GM10248 (cell line): ENCODE data around the gene DLG4.
"Not testable (repeated sequence)": the region's sequence is repeated elsewhere in the genome, so short reads cannot be mapped to it uniquely, and the experiment has no call there.

Experiments used
- CTCF ChIA-PET: fragments of 300-600 bp; sonication (Branson Sonifier 250); formaldehyde crosslinking; extraction: SDS; loops from one replicate; lab custom pipeline; 2021; ENCODE audit warnings: antibody characterized with exemption; lab: Yijun Ruan, JAX
- POLR2A ChIA-PET: fragments of 350-650 bp; sonication (Branson Sonifier 250); formaldehyde crosslinking; extraction: SDS; loops from one replicate; lab custom pipeline; 2020; ENCODE audit warnings: antibody characterized with exemption; lab: Yijun Ruan, JAX
- DNase-seq: peaks from one replicate; pipeline ENCODE4 v3.0.0; 2012; ENCODE audit errors: extremely low spot score
- CTCF ChIP-seq: IDR thresholded peaks from 2 replicates; pipeline ENCODE4 v1.5.1; 2012; ENCODE audit warnings: mild to moderate bottlenecking, low read depth; ENCODE audit errors: extremely low read depth, missing control alignments, control extremely low read depth

Gene DLG4

DNA sequence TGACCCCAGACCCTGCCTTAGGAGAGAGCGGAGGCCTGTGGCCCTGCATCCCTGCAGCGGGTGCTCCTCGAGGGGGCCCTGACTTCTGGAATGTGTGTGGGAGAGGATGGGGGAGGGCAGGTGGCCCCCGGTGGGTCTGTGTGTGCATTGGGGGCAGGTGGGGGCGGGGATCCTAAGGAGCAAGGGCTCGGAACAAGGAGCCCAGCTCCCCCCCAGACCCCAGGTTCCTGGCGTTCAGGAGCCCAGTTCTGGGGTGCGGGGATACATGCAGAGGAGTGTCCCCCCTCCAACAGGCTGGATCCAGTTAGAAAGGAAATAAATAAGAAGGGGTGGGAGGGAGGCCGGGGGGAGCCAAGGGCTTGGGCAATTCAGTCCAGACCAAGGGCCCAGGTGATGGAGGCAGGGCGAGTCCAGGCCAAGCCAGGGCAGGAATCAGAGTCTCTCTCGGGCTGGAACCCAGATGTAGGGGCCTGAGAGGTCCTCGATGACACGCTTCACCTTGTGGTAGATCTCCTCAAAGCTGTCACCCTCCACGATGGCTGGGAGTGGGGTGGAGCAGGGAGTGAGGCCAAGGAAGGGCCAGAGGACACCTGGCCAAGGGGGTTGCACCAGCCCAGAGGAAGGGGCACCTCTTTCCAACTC is 29.2 kb downstream of the DLG4 start:
- TF ChIP-seq CTCF, result no peak
- ChIA-PET POLR2A (no interaction called here), CTCF (interaction anchor here (1.0 to 3.6 kb wide), 4 partner anchors 11 to 33 kb away, joined by 3 to 23 read pairs (median 4); partner anchors contain the start of gene ASGR1)
- DNase-seq, result no peak

GRCh38 chr17:7186241-7186640 is 33.4 kb downstream of the DLG4 start:
- POLR2A ChIA-PET, result no interaction called here
- DNase-seq, result no peak
- TF ChIP-seq CTCF, result no peak
- CTCF ChIA-PET, result interaction anchor here (1.2 to 2.0 kb wide), 2 partner anchors 9 to 135 kb away, joined by 3 to 10 read pairs; no protein-coding TSS in a partner anchor

DNA sequence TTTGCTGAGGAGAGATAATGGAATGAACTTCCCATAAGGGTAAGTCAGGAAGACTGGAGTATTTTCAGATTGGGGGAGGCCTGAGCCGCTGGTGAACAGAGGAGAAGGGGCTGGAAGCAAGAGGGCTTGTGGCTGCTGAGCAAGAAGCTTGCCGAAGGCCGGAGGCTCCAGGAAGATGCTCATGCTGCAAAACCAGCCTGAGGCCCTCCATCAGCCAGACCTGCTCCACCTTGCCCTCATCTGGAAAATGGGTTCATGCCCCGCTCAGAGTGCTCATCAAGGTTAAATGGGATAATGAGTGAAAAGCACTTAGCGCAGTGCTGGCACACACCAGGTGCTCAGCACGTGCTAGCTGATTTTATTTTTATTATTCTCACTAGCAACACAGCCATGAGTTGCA is 35.0 kb downstream of the DLG4 start:
- TF ChIP-seq CTCF, result no peak
- ChIA-PET POLR2A (no interaction called here), CTCF (interaction anchor here (2.0 kb wide), 2 partner anchors 7 to 48 kb away, joined by 4 to 10 read pairs; no protein-coding TSS in a partner anchor)
- no peak for DNase-seq

GRCh38 chr17:7184091-7184488 is 35.5 kb downstream of the DLG4 start:
- POLR2A ChIA-PET, result no interaction called here
- no peak for TF ChIP-seq CTCF
- DNase-seq, result no peak
- CTCF ChIA-PET, result interaction anchor here (1.0 to 2.0 kb wide), 2 partner anchors 11 to 47 kb away, joined by 3 to 4 read pairs; no protein-coding TSS in a partner anchor

DNA sequence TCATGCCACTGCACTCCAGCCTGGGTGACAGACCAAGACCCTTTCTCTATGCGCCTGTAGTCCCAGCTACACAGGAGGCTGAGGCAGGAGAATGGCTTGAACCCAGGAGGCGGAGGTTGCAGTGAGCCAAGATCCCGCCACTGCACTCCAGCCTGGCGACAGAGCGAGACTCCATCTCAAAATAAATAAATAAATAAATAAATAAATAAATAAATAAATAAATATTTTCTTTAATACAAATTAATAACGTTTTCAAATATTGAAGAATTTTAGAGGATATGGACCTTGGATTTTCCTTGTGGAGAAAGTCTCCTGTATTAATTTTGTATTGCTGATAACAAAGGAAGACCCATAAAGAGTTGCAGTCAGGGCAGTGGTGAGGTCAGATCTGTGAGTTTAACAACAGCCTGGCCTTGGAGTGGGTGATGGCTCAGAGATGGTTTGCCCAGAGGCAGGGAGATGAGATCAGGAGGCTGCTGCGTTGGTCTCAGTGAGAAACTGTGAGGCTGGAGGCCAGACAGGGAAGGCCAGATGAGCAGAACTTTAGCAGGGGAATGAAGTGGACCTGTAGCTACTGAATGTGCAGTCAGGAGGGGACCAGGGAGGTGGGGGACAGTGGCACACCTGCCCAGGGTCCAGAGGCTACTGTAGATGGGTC is 36.1 kb downstream of the DLG4 start:
- DNase-seq, result no peak
- POLR2A ChIA-PET, result no interaction called here
- CTCF ChIA-PET, result interaction anchor here (1.0 to 2.0 kb wide), 2 partner anchors 12 to 47 kb away, joined by 3 to 4 read pairs; no protein-coding TSS in a partner anchor
- no peak for TF ChIP-seq CTCF

DNA sequence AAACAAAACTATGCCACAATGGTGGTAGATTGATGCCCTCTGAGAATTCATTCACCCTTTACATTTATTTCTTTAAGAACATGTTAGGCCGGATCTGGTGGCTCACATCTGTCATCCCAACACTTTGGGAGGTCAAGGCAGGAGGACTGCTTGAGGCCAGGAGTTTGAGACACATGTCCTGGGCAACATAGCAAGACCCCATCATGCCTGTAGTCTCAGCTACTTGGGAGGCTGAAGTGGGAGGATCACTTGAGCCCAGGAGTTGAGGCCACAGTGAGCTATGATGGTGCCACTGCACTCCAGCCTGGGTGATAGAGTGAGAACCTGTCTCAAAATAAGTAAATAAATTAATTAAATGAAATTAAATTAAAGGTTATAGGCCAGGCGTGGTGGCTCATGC is 37.5 kb downstream of the DLG4 start:
- CTCF ChIA-PET, result interaction anchor here (1.5 kb wide), 1 partner anchor 136 kb away, joined by 5 read pairs; no protein-coding TSS in a partner anchor
- DNase-seq, POLR2A ChIA-PET: not testable (repeated sequence)
